ENCODE measurements around the gene HMX1.

DNA sequence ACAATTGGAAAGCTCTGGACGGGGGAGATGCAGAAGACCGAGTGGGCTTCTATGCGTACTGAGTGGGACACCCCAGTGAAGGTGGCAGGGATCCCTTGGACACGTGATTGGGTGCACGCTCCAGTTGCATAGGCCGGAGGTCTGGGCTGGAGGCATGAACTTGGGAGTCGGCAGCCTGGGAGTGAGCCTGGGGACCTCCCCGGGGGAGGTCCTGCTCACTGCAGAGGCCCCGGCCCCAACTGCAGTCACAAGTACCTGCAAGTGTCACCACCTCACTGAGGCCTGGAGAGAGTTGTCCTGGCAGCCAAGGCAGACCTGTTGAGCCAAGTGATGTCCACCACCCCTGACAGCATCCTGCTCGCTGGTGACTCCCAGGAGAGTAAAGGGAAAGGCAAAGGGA lies 49.3 kb upstream of the HMX1 start:
- TF ChIP-seq, protein P1, sequence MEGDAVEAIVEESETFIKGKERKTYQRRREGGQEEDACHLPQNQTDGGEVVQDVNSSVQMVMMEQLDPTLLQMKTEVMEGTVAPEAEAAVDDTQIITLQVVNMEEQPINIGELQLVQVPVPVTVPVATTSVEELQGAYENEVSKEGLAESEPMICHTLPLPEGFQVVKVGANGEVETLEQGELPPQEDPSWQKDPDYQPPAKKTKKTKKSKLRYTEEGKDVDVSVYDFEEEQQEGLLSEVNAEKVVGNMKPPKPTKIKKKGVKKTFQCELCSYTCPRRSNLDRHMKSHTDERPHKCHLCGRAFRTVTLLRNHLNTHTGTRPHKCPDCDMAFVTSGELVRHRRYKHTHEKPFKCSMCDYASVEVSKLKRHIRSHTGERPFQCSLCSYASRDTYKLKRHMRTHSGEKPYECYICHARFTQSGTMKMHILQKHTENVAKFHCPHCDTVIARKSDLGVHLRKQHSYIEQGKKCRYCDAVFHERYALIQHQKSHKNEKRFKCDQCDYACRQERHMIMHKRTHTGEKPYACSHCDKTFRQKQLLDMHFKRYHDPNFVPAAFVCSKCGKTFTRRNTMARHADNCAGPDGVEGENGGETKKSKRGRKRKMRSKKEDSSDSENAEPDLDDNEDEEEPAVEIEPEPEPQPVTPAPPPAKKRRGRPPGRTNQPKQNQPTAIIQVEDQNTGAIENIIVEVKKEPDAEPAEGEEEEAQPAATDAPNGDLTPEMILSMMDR (IDR thresholded peaks at IDR 0.05; ENCODE audit: extremely low read depth in 1 of 2, insufficient read depth in 1 of 2, low read depth in 1 of 2, low read length in 2 of 2) = no peak
- TF ChIP-seq FOS (IDR thresholded peaks at IDR 0.05; ENCODE audit: borderline replicate concordance, insufficient read depth, low read length) (no peak), POLR2A (IDR thresholded peaks at IDR 0.05; ENCODE audit: low read depth, low read length) (no peak)
